Type B pancreatic cell (in vitro differentiated cells): ENCODE results near the gene RXFP1. TPM values are rescaled to one million over a fixed set of nuclear protein-coding genes. Genes with fewer than 3 reads are reported as not detected.
"Not testable (repeated sequence)": the region's sequence is repeated elsewhere in the genome, so short reads cannot be mapped to it uniquely, and the experiment has no call there.

Experiments used
- DNase-seq: peaks from one replicate; pipeline ENCODE4 v3.0.0; 2021; ENCODE audit warnings: mixed read lengths; ENCODE audit not compliant: unreplicated experiment; ENCODE audit errors: extremely low spot score
- H3K27ac Mint-ChIP-seq: 2 replicates; pipeline ENCODE4 v1.8.0; 2021; ENCODE audit warnings: mild to moderate bottlenecking, mixed read lengths
- H3K27me3 Mint-ChIP-seq: 2 replicates; pipeline ENCODE4 v1.8.0; 2021; ENCODE audit warnings: mixed read lengths
- H3K36me3 Mint-ChIP-seq: 2 replicates; pipeline ENCODE4 v1.8.0; 2021; ENCODE audit warnings: mixed read lengths
- H3K4me1 Mint-ChIP-seq: one replicate; pipeline ENCODE4 v1.8.0; 2021; ENCODE audit warnings: mixed read lengths; ENCODE audit not compliant: unreplicated experiment
- H3K4me3 Mint-ChIP-seq: 2 replicates; pipeline ENCODE4 v1.8.0; 2021; ENCODE audit warnings: mild to moderate bottlenecking, mixed read lengths
- H3K9me3 Mint-ChIP-seq: 2 replicates; pipeline ENCODE4 v1.8.0; 2021; ENCODE audit warnings: mixed read lengths
- total RNA-seq: library from RNA; stranded (reverse); gene quantifications from 2 replicates; pipeline ENCODE4 v1.2.1, GENCODE V29; 2021; ENCODE audit warnings: low replicate concordance
- TF ChIP-seq, protein P1 (sequence below): fragments of 200-600 bp; sonication (generic); conservative IDR thresholded peaks from 2 replicates; pipeline ENCODE4 v1.5.0; 2021; ENCODE audit warnings: antibody characterized with exemption, mild to moderate bottlenecking

RXFP1 gene
- total RNA-seq, 1 donor from 2014 or later, result 0.07 TPM

GRCh38 chr4:158644760-158645159, 123.1 kb downstream of the RXFP1 start:
- no peak for DNase-seq
- no peak overlapping the region for H3K4me3 Mint-ChIP-seq
- TF ChIP-seq, protein P1, sequence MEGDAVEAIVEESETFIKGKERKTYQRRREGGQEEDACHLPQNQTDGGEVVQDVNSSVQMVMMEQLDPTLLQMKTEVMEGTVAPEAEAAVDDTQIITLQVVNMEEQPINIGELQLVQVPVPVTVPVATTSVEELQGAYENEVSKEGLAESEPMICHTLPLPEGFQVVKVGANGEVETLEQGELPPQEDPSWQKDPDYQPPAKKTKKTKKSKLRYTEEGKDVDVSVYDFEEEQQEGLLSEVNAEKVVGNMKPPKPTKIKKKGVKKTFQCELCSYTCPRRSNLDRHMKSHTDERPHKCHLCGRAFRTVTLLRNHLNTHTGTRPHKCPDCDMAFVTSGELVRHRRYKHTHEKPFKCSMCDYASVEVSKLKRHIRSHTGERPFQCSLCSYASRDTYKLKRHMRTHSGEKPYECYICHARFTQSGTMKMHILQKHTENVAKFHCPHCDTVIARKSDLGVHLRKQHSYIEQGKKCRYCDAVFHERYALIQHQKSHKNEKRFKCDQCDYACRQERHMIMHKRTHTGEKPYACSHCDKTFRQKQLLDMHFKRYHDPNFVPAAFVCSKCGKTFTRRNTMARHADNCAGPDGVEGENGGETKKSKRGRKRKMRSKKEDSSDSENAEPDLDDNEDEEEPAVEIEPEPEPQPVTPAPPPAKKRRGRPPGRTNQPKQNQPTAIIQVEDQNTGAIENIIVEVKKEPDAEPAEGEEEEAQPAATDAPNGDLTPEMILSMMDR, result no peak
- H3K4me1 Mint-ChIP-seq, result no peaks in the 10 kb centered on the region
- H3K27ac Mint-ChIP-seq, result no peak overlapping the region
- H3K27me3 Mint-ChIP-seq, result no peaks in the 10 kb centered on the region
- no peaks in the 10 kb centered on the region for H3K9me3 Mint-ChIP-seq
- no peaks in the 10 kb centered on the region for H3K36me3 Mint-ChIP-seq

- H3K4me3 Mint-ChIP-seq, result no peak overlapping the region
- TF ChIP-seq, protein P1, result no peak
- H3K27me3 Mint-ChIP-seq, result no peaks in the 10 kb centered on the region
- H3K36me3 Mint-ChIP-seq, result no peaks in the 10 kb centered on the region
- no peaks in the 10 kb centered on the region for H3K9me3 Mint-ChIP-seq
- H3K4me1 Mint-ChIP-seq, result no peaks in the 10 kb centered on the region
- no peak overlapping the region for H3K27ac Mint-ChIP-seq
- no peak for DNase-seq
Observed at GRCh38 chr4:158649111-158649680, 127.5 kb downstream of the RXFP1 start.

DNA sequence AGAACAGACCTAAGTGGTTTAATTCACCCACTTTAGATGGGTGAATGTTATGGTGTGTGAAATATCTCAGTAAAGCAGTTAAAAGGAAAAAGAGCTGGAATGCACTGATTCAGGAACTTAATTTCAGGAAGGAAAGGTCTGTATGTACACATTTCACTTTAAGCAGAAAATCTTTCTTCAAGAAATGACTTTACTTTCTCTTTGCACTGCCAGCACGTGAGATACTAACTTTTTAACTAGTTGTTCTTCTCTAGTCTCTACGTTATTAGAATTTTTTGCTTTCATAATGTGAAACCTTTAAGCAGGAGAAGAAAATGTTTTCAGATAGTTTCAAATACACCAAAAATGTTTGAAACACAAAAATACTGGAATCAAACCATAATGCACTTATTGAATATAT, 131.2 kb downstream of the RXFP1 start:
- H3K27me3 Mint-ChIP-seq, result no peaks in the 10 kb centered on the region
- TF ChIP-seq, protein P1, result no peak
- no peaks in the 10 kb centered on the region for H3K4me1 Mint-ChIP-seq
- H3K27ac Mint-ChIP-seq, result no peak overlapping the region
- H3K4me3 Mint-ChIP-seq, result no peak overlapping the region
- H3K9me3 Mint-ChIP-seq, result no peaks in the 10 kb centered on the region
- H3K36me3 Mint-ChIP-seq, result no peaks in the 10 kb centered on the region
- DNase-seq, result no peak

DNA sequence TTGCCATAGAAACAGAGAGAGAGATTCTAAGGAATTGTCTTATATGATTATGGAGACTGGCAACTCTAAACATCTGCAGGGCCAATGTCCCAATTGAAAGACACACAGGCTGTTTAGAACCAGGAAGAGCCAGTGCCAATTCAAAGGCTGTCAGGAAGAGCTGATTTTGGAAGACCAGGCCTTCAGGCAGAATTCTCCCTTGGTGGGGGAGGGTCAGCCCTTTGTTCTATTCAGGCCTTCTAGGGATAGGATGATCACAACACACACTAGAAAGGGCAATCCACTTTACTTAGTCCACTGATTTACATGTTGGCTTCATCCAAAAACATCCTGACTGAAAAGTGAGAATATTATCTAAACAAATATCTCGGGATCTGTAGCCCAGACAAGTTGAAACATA, 134.8 kb downstream of the RXFP1 start:
- no peak for DNase-seq
- Mint-ChIP-seq H3K4me1 (no peaks in the 10 kb centered on the region), H3K27me3 (no peaks in the 10 kb centered on the region), H3K4me3 (no peak overlapping the region), H3K36me3 (no peaks in the 10 kb centered on the region), H3K9me3 (peaks cover 5% of the 10 kb centered on the region), H3K27ac (no peak overlapping the region)
- TF ChIP-seq, protein P1, result no peak

- Mint-ChIP-seq H3K36me3 (no peaks in the 10 kb centered on the region), H3K27ac (no peak overlapping the region), H3K4me1 (no peaks in the 10 kb centered on the region), H3K27me3 (no peaks in the 10 kb centered on the region), H3K9me3 (peaks cover 5% of the 10 kb centered on the region), H3K4me3 (no peak overlapping the region)
- no peak for DNase-seq
- TF ChIP-seq, protein P1, result no peak
Observed at GRCh38 chr4:158657291-158657690, 135.6 kb downstream of the RXFP1 start.

GRCh38 chr4:158663255-158663654, 141.6 kb downstream of the RXFP1 start:
- H3K9me3 Mint-ChIP-seq, H3K27ac Mint-ChIP-seq, H3K4me3 Mint-ChIP-seq, DNase-seq, H3K4me1 Mint-ChIP-seq, H3K27me3 Mint-ChIP-seq: not testable (repeated sequence)
- peaks cover 12% of the 10 kb centered on the region for H3K36me3 Mint-ChIP-seq

DNA sequence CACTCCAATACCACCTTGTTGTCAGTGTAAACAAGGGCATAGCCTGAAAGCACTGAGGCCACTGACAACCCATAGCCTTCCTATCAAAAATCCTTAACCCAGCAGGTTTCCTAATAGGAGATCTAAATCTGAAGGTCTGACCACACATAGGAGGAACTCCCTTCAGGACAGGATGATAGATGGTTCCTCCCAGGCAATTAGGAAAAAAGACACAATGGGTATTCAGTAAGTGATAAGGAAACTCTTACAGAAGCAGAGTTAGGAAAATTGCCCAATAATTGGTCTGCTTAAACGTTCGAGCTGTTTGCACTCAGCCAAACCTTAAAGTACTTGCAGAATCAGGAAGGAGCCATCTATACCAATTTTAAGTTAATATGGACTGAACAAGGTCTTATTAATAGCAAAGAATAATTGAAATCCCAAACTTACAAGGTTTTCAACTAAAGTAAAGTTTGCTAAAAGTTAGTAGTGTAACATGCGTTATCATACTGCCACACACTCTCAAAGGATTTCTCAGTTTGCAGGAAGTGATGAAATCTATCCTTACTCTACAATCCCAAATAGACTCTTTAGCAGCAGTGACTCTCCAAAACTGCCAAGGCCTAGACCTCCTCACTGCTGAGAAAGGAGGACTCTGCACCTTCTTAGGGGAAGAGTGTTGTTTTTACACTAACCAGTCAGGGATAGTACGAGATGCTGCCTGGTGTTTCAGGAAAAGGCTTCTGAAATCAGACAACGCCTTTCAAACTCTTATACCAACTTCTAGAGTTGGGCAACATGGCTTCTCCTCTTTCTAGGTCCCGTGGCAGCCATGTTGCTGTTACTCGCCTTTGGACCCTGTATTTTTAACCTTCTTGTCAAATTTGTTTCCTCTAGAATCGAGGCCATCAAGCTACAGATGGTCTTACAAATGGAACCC, 142.3 kb downstream of the RXFP1 start:
- not testable (repeated sequence) for H3K9me3 Mint-ChIP-seq, H3K27me3 Mint-ChIP-seq, DNase-seq, H3K27ac Mint-ChIP-seq, H3K4me1 Mint-ChIP-seq, H3K4me3 Mint-ChIP-seq
- H3K36me3 Mint-ChIP-seq, result peaks cover 14% of the 10 kb centered on the region
